Stimulated activated CD8-positive, alpha-beta memory T cell treated with anti-CD3 and anti-CD28 coated beads, Interleukin-15, amount 100 ng/mL, for 4 hours (primary cell): ENCODE data around the gene SEPTIN5.
"Not testable (repeated sequence)": the region's sequence is repeated elsewhere in the genome, so short reads cannot be mapped to it uniquely, and the experiment has no call there.

ENCODE experiments used
- DNase-seq, 2 donors: peaks; one replicate each; pipeline ENCODE4 v3.0.0-alpha.2; 2020; ENCODE audit warnings: low read depth in 2 of 2

SEPTIN5 gene

GRCh38 chr22:19720150-19720827 lies 6.0 kb downstream of the SEPTIN5 start:
- DNase-seq = no peak

GRCh38 chr22:19720999-19721329 lies 6.7 kb downstream of the SEPTIN5 start:
- no peak for DNase-seq

- DNase-seq = no peak
These were observed 7.3 kb downstream of the SEPTIN5 start for GRCh38 chr22:19721330-19722177.

- DNase-seq = no peak
These were observed 8.1 kb downstream of the SEPTIN5 start for GRCh38 chr22:19722178-19722981.

- DNase-seq = no peak
These were observed 8.6 kb downstream of the SEPTIN5 start for GRCh38 chr22:19722982-19723231.

GRCh38 chr22:19723232-19723982 lies 9.1 kb downstream of the SEPTIN5 start, which contains the start of gene GP1BB:
TSS of gene GP1BB (plus strand) at chr22:19723539. CDS start at chr22:19723570, 31 bp downstream.
- DNase-seq = no peak

- DNase-seq = no peak
These were observed 9.9 kb downstream of the SEPTIN5 start for GRCh38 chr22:19723983-19724827.

GRCh38 chr22:19724927-19725661 lies 10.8 kb downstream of the SEPTIN5 start:
- DNase-seq = no peak

- DNase-seq = not testable (repeated sequence)
These were observed 11.9 kb downstream of the SEPTIN5 start for GRCh38 chr22:19726064-19726788.

- no peak for DNase-seq
These were observed 13.2 kb downstream of the SEPTIN5 start for GRCh38 chr22:19727310-19728150.

- DNase-seq = no peak
These were observed 14.0 kb downstream of the SEPTIN5 start for GRCh38 chr22:19728271-19728670.

- no peak for DNase-seq
These were observed 14.5 kb downstream of the SEPTIN5 start for GRCh38 chr22:19728836-19729235.

- no peak for DNase-seq
These were observed 15.2 kb downstream of the SEPTIN5 start for GRCh38 chr22:19729507-19729906.

- no peak for DNase-seq
These were observed 15.9 kb downstream of the SEPTIN5 start for GRCh38 chr22:19730198-19730597.

GRCh38 chr22:19730655-19731360 lies 16.5 kb downstream of the SEPTIN5 start:
- peak; percentile 58 to 71 for DNase-seq

GRCh38 chr22:19731361-19732135 lies 17.2 kb downstream of the SEPTIN5 start:
- no peak for DNase-seq
